Neural progenitor cell (in vitro differentiated cells): Measurements from ENCODE around the gene OR10A4.

ENCODE experiments used
- EZH2 ChIP-seq: fragments of 200-600 bp; sonication (generic); IDR thresholded peaks from 2 replicates; pipeline ENCODE4 v1.6.1; 2017; ENCODE audit warnings: antibody characterized with exemption, mild to moderate bottlenecking, moderate library complexity
- TF ChIP-seq, protein P1 (sequence below): fragments of 200-600 bp; sonication (generic); IDR thresholded peaks from 2 replicates; pipeline ENCODE4 v1.5.1; 2017; ENCODE audit warnings: antibody characterized with exemption, mild to moderate bottlenecking

DNA sequence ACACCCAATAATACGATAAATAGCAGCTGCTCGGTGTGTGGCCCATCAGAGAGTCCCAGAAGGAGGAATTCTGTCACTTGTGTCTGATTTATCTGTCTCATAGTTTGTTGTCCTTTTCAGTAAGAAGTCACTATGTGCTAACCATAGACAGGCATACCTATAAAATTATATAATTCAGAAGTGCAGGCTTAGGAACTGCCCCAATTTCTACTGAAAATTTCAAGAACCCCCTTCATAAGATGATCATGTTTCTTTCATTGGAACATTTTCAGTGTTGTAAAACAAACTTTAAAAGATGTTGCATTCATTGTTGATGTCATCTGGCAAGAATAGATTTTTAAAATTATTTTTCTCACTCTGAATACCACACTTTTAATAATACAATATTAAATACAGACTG lies 16.0 kb downstream of the OR10A4 start, which contains the start of gene OR2D2:
- TF ChIP-seq, protein P1, sequence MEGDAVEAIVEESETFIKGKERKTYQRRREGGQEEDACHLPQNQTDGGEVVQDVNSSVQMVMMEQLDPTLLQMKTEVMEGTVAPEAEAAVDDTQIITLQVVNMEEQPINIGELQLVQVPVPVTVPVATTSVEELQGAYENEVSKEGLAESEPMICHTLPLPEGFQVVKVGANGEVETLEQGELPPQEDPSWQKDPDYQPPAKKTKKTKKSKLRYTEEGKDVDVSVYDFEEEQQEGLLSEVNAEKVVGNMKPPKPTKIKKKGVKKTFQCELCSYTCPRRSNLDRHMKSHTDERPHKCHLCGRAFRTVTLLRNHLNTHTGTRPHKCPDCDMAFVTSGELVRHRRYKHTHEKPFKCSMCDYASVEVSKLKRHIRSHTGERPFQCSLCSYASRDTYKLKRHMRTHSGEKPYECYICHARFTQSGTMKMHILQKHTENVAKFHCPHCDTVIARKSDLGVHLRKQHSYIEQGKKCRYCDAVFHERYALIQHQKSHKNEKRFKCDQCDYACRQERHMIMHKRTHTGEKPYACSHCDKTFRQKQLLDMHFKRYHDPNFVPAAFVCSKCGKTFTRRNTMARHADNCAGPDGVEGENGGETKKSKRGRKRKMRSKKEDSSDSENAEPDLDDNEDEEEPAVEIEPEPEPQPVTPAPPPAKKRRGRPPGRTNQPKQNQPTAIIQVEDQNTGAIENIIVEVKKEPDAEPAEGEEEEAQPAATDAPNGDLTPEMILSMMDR: no peak
- TF ChIP-seq EZH2: no peak
